ENCODE measurements around the gene CADM1. TPM values are rescaled to one million over a fixed set of nuclear protein-coding genes. Genes with fewer than 3 reads are reported as not detected.

CADM1 gene
- total RNA-seq, 1 donor, result 86.5 TPM

- Histone ChIP-seq H3K4me2 (ENCODE audit: insufficient read depth, low read length) (no peak overlapping the region), H3K36me3 (ENCODE audit: insufficient read depth, low read length) (no peaks in the 10 kb centered on the region), H3K4me3 (ENCODE audit: insufficient read depth, low read length) (no peak overlapping the region), H3K27me3 (ENCODE audit: insufficient read depth, low read length) (no peaks in the 10 kb centered on the region), H2AFZ (ENCODE audit: low read length) (no peak overlapping the region), H3K27ac (ENCODE audit: low read depth, low read length) (no peak overlapping the region), H3K79me2 (ENCODE audit: insufficient read depth, low read length) (no peaks in the 10 kb centered on the region), H3K4me1 (ENCODE audit: insufficient read depth, low read length) (no peaks in the 10 kb centered on the region), H4K20me1 (ENCODE audit: insufficient read depth, low read length) (no peaks in the 10 kb centered on the region), H3K9me3 (ENCODE audit: low read depth, low read length) (no peaks in the 10 kb centered on the region)
- no peak for TF ChIP-seq CTCF (IDR thresholded peaks at IDR 0.05; ENCODE audit: extremely low read depth, low read depth, low read length)
- DNase-seq (ENCODE audit: insufficient read length, low spot score, missing footprints), result no peak
These were observed 181.5 kb downstream of the CADM1 start for GRCh38 chr11:115322553-115323203.

- H2AFZ ChIP-seq (ENCODE audit: low read length), result no peak overlapping the region
- no peaks in the 10 kb centered on the region for H3K27me3 ChIP-seq (ENCODE audit: insufficient read depth, low read length)
- H3K27ac ChIP-seq (ENCODE audit: low read depth, low read length), result no peak overlapping the region
- H4K20me1 ChIP-seq (ENCODE audit: insufficient read depth, low read length), result no peaks in the 10 kb centered on the region
- no peaks in the 10 kb centered on the region for H3K36me3 ChIP-seq (ENCODE audit: insufficient read depth, low read length)
- no peaks in the 10 kb centered on the region for H3K9me3 ChIP-seq (ENCODE audit: low read depth, low read length)
- no peak for DNase-seq (ENCODE audit: insufficient read length, low spot score, missing footprints)
- TF ChIP-seq CTCF (IDR thresholded peaks at IDR 0.05; ENCODE audit: extremely low read depth, low read depth, low read length), result no peak
- no peak overlapping the region for H3K4me2 ChIP-seq (ENCODE audit: insufficient read depth, low read length)
- H3K4me3 ChIP-seq (ENCODE audit: insufficient read depth, low read length), result no peak overlapping the region
- H3K4me1 ChIP-seq (ENCODE audit: insufficient read depth, low read length), result no peaks in the 10 kb centered on the region
- H3K79me2 ChIP-seq (ENCODE audit: insufficient read depth, low read length), result no peaks in the 10 kb centered on the region
These were observed 182.5 kb downstream of the CADM1 start for GRCh38 chr11:115321605-115322289.

GRCh38 chr11:115317277-115318185 is 186.7 kb downstream of the CADM1 start:
- no peak for DNase-seq (ENCODE audit: insufficient read length, low spot score, missing footprints)
- no peak for TF ChIP-seq CTCF (IDR thresholded peaks at IDR 0.05; ENCODE audit: extremely low read depth, low read depth, low read length)
- H3K4me3 ChIP-seq (ENCODE audit: insufficient read depth, low read length), result no peak overlapping the region
- no peak overlapping the region for H3K27ac ChIP-seq (ENCODE audit: low read depth, low read length)
- H3K27me3 ChIP-seq (ENCODE audit: insufficient read depth, low read length), result no peaks in the 10 kb centered on the region
- H3K4me2 ChIP-seq (ENCODE audit: insufficient read depth, low read length), result no peak overlapping the region
- no peaks in the 10 kb centered on the region for H3K36me3 ChIP-seq (ENCODE audit: insufficient read depth, low read length)
- no peaks in the 10 kb centered on the region for H3K9me3 ChIP-seq (ENCODE audit: low read depth, low read length)
- H3K4me1 ChIP-seq (ENCODE audit: insufficient read depth, low read length), result no peaks in the 10 kb centered on the region
- no peak overlapping the region for H2AFZ ChIP-seq (ENCODE audit: low read length)
- no peaks in the 10 kb centered on the region for H4K20me1 ChIP-seq (ENCODE audit: insufficient read depth, low read length)
- no peaks in the 10 kb centered on the region for H3K79me2 ChIP-seq (ENCODE audit: insufficient read depth, low read length)

- no peak for TF ChIP-seq CTCF (IDR thresholded peaks at IDR 0.05; ENCODE audit: extremely low read depth, low read depth, low read length)
- Histone ChIP-seq H3K27me3 (ENCODE audit: insufficient read depth, low read length) (no peaks in the 10 kb centered on the region), H3K9me3 (ENCODE audit: low read depth, low read length) (no peaks in the 10 kb centered on the region), H3K79me2 (ENCODE audit: insufficient read depth, low read length) (no peaks in the 10 kb centered on the region), H2AFZ (ENCODE audit: low read length) (no peak overlapping the region), H3K4me2 (ENCODE audit: insufficient read depth, low read length) (no peak overlapping the region), H3K27ac (ENCODE audit: low read depth, low read length) (no peak overlapping the region), H3K4me1 (ENCODE audit: insufficient read depth, low read length) (no peaks in the 10 kb centered on the region), H3K36me3 (ENCODE audit: insufficient read depth, low read length) (no peaks in the 10 kb centered on the region), H3K4me3 (ENCODE audit: insufficient read depth, low read length) (no peak overlapping the region), H4K20me1 (ENCODE audit: insufficient read depth, low read length) (no peaks in the 10 kb centered on the region)
- no peak for DNase-seq (ENCODE audit: insufficient read length, low spot score, missing footprints)
These were observed 187.5 kb downstream of the CADM1 start for GRCh38 chr11:115316696-115317095.

Measured in osteoblast (primary cell).